NCI-H82 treated with DMSO at 0.1 percent for 48 hours (cell line): ENCODE results near the gene SPATA45.
A peak's percentile ranks its signal among the peaks of the same experiment; 100 is the strongest.
"Not testable (repeated sequence)": the region's sequence is repeated elsewhere in the genome, so short reads cannot be mapped to it uniquely, and the experiment has no call there.

Experiments
- DNase-seq: peaks from one replicate; lab custom pipeline; 2025; ENCODE audit not compliant: unreplicated experiment; lab: John Stamatoyannopoulos, UW

The SPATA45 gene

DNA sequence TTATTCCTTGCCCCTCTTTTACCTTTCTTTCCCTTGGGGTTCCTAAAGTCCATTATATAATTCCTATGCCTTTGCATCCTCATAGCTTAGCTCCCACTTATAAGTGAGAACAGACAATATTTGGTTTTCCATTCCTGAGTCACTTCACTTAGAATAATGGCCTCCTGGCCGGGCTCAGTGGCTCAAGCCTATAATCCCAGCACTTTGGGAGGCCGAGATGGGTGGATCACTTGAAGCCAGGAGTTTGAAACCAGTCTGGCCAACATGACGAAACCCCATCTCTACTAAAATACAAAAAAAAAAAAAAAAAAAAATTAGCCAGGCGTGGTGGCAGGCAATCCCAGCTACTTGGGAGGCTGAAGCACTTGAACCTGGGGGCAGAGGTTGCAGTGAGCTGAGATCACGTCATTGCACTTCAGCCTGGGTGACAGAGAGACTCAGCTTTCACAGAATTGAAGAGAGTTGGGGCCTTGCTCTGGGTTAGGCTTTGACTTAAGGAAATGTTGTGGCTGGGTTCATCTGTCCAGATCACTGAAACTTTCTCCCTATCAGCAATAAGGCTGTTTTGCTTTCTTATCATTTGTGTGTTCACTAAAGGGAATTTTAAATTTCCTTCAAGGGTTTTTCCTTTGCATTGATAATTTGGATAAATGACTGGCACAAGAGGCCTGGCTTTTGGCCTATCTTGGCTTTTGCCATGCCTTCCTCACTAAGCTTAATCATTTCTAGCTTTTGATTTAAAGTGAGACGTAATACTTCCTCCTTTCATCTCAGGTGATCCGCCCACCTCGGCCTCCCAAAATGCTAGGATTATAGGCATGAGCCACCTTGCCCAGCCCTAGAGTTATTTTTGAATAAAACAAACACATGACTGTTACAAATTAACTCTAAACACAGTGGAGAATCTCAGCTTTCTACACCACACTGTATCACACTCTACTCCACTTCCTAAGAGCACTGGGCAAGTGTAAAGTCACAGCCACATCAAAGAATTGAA lies 13.9 kb downstream of the SPATA45 start:
- DNase-seq: not testable (repeated sequence)

DNA sequence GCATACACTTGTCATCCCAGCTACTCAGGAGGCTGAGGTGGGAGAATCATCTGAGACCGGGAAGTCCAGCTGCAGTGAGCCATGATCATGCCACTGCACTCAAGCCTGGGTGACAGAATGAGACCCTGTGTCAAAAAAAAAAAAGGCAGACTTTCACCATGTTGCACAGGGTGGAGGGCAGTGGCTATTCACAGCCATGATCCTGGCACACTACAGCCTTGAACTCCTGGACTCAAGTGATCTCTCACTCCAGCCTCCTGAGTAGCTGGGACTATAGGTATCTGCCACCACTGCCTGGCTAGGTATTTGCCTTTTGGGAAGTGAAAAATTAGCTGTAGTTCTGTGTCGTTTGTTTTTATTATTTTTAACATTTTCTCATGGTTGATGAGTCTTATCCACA lies 19.1 kb downstream of the SPATA45 start:
- DNase-seq: no peak

DNA sequence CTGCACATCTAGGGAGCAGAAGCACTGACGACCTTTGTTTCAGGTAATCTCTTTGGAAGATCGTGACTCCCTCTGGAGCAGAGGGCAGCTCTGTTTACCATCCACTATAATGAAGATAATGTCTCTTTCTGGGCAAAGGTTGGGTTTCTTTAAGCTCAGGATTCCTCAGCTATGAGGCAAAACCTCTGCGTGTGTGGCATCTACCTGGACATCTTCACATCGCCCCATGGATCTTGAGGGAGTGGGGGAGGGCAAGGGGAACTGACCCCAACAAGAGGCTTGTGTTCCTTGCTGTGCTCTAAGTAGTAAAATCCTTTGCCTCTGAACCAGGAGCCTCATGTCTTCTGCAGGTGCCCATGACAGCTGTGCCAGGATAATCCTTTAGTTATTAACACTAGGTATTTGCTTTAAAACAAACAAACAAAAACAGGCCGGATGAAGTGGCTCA lies 19.6 kb downstream of the SPATA45 start:
- peak; percentile 96 for DNase-seq

DNA sequence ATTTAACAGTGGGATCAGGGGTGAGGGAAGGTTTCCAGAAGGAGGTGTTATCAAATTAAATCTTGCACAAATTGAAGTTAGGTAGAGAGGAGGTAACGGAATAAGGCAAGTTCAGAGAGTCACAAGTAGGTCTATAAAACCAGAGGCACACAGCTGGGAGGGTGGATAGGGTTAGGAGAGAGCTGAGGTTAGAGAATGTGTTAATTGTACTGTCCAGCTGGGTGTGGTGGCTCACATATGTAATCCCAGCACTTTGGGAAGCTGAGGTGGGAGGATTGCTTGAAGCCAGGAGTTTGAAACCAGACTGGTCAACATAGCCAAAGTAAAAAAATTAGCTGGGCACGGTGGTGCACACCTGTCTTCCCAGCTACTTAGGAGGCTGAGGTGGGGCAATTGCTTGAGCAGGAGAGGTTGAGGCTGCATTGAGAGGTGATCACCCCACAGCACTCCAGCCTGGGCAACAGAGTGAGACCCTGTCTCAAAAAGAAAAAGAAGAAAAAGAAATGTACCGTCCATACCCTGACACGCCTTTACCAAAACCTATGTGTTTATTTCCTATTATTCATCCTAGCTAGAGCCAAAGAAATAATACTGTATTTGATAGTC lies 20.2 kb downstream of the SPATA45 start:
- no peak for DNase-seq

DNA sequence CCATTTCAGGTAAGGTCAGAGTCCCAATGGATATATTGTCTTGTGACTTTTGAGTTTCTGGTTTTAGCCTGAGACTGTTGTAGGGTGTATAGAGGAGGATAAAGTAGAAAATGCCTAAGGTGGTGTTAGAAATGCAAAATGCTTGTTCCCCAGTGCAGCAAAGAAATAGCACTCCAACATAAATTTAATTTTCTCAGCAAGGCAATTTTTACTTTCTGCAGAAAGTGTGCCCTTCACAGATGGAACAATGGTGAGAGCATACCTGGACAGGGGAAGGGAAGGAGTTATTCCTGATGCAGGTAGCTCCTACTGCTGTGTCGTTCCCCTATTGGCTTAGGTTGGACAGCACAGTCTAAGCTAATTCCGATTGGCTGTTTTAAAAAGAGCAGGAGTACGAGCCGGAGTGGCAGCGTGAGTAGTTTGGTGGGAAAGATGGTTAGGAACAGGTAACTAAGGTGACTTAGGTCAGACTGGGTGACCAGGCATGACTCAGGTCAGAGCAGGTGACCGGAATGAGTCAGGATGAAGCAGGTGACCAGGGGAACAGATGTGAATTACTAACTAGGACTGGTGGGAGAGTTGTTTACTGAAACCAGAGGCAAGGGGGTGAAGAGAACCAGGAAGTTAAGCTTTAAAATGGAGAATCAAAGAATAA lies 21.5 kb downstream of the SPATA45 start:
- DNase-seq: no peak

DNA sequence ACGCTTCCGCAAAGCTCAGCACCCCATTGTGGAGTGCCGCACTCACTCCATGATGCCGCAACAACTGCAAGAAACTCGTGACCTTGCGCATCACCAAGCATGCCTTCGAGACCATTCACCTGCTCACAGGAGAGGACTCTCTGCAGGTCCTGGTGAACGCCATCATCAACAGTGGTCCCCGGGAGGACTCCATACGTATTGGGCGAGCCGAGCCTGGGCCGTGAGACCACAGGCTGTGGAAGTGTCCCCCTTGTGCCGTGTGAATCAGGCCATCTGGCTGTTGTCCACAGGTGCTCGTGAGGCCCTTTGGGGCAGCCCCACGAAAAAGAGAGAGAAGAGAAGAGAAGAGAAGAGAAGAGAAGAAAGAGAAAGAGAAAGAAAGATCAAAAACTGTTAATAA lies 23.2 kb downstream of the SPATA45 start:
- DNase-seq: no peak

DNA sequence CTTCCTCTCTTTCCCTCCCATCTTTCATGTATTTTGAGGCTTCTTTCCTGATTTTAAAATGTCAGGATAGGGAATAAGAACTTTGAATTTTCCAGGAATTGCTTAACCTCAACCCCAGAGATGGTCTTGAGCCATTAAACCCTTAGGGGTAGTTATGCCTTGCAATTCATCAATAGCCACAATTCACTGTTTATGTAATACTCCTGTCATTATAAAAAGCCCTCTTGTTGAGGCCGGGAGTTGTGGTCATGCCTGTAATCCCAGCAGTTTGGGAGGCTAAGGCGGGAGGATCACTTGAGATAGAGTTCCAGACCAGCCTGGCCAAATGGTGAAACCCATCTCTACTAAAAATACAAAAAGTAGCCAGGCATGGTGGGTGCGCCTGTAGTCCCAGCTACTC lies 24.5 kb downstream of the SPATA45 start:
- no peak for DNase-seq

DNA sequence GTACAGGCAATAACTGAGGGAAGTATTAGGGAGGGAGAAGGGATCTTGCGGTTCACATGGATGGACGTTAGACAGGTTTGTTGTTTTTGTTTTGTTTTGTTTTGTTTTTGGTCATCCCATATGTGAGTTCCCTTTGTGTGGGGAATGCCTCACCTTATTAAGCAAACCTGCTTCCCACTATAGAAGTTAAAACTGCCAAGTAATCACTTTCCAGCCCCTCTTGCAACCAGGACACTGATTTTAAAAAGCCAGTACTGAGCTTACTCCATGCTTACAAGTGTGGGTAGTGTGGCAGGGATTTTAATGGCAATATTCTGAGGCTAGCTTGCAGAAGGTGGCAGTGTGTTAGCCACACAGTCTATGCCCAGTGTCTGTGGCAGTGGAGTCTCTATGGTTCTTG lies 26.5 kb downstream of the SPATA45 start:
- DNase-seq: no peak

DNA sequence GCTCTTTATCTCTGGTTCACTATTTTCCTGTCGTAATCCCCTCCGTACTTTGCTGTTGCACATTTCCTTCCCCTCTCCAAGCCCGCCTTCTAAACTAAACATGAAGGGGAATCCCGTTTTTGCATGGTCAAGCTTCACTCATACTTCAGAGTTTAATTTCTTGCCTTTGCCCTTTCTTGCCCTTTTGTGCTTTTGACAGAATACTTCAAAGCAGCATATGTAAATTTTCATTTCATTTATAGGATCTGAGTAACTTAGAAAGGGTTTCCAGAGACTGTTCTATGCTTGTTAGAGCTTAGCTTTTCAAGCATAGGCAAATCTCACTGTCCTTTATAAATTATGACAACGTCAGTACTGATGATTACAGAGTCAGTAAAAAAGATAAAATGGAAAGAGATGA lies 27.7 kb downstream of the SPATA45 start:
- no peak for DNase-seq

DNA sequence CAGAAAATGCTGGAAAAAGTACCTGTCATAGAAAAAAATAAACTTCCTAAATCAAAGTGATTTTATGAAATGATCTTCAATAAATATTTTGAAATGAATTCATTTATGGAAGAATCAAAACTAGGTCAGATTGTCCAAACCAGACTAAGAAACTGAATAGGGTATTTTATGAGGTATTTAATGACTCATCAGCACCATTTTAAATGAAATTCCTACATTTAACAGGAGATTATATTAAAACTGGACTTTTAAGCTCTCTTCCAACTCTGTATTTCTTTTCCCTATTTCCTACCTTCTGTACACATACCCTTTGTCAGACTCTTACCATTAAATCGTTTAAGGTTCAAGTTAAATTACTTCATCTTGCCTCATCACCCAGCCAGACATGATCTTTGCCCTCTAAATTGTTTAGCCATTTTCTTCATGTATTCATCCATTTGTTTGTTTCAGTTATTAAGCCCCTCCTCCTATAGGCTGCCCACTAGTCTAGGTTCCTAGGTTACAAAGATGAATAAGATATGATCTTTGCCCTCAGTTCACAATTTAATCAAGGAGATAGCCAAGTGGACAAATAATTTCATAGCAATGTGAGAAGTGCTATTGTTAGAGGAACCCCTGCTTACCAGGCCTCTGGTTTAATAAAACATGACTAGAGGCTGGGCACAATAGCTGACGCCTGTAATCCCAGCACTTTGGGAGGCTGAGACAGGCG lies 30.7 kb downstream of the SPATA45 start:
- DNase-seq: no peak

DNA sequence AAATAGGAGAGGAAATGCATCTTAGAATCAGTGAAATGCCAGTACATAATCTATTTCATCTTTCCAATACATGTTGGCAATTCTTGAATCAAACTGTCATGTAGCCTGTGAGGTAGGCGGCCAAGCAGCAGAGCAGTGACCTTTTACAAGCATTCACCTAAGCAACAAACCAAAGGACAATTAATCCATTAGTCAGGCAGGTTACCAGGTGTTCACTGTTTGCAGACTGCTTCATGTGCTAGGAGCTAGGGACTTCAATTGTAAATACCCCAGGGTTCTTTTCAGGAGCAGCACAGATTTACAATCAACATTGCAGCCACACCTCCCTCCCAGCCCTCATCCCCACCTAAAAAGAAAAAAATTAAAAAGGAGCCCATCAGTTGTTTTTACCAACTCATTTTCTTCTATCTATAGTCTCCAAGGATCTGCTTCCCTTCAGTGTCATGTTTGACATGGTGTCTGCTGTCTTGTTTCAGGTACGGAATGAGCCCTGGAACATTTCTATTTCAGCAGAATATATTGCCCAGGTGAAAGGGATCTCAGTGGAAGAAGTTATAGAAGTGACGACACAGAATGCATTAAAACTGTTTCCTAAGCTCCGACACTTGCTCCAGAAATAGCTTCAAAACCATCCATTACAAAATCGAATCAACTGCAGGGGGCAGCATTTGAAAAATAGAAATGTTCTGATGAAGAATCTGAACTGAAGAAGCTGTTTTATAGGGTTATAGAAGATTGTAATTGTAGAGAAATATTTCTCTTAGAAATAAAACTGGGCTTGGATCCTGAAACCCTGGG lies 32.7 kb downstream of the SPATA45 start:
- peak; percentile 38 for DNase-seq

DNA sequence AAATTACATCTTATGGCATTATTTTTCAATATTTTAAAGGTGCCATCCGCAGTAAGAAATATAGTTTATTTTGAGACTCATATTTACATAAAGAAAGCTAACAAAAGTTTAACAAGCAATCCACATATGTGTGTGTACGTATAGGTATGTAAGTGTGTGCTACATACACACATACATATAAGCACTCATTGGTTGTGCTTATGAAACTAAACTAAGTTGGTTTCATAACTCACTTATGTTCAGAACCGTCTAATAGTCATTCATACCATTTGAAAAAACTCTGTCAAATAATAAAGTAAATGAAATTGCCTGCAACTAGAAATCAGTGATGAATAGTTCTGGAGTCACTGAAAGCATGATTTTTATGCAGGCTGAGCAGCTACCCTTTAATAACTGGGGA lies 41.7 kb downstream of the SPATA45 start:
- no peak for DNase-seq

DNA sequence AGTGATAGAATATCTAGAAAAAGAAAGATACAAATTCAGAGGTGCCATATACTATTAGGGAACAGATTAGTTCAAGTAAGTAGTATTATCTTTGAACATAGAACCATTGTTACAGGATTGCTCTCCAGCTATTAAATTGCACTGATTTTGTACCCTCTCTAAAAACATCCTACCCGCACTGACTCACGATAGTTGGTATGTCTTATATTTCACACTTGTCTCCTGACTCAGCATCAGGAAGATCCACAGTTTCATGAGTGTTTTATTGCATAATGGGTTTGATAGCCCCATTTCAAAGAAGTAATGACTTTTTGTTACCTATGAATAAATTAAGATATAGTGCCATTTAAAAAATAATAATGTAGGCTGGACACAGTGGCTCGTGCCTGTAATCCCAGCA lies 49.8 kb downstream of the SPATA45 start:
- no peak for DNase-seq

DNA sequence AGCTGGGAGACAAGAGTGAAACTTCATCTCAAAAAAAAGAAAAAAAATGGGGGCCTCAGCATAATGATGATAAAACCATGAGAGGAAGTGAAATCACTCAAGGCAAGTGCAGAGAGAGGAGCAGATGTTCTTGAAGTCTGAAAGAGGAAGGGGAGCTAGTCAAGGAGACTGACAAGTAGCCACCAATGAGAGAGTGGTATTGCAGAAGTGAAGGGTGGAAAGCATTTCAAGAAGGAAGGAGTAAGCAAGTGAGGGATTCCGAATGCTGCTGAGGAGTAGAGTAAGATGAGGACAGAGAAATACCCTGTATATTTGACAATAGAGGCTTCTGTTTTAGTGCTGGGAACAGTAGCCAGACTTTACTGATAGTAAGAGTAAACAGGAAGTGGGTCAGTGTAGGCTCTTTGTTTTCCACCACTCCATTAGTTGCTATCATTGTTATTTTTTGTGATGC lies 52.9 kb downstream of the SPATA45 start:
- no peak for DNase-seq

DNA sequence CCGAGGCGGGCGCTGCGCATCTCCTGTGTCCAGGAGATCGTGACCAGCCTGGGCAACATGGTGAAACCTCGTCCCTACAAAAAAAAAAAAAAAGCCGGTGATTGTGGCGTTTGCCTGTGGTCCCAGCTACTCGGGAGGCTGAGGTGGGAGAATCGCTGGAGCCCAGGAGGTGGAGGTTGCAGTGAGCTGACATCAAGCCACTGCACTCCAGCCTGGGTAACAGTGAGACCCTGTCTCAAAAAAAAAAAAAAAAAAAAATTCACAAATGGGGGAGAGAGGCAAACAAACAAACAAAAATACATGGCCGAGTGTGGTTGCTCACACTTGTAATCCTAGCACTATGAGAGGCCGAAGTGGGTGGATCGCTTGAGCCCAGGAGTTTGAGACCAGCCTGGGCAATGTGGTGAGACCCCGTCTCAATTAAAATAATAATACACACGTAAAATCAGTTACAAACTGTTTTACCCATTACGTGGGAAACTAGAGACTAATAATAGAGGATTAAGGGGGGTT lies 55.0 kb downstream of the SPATA45 start:
- DNase-seq: no peak

DNA sequence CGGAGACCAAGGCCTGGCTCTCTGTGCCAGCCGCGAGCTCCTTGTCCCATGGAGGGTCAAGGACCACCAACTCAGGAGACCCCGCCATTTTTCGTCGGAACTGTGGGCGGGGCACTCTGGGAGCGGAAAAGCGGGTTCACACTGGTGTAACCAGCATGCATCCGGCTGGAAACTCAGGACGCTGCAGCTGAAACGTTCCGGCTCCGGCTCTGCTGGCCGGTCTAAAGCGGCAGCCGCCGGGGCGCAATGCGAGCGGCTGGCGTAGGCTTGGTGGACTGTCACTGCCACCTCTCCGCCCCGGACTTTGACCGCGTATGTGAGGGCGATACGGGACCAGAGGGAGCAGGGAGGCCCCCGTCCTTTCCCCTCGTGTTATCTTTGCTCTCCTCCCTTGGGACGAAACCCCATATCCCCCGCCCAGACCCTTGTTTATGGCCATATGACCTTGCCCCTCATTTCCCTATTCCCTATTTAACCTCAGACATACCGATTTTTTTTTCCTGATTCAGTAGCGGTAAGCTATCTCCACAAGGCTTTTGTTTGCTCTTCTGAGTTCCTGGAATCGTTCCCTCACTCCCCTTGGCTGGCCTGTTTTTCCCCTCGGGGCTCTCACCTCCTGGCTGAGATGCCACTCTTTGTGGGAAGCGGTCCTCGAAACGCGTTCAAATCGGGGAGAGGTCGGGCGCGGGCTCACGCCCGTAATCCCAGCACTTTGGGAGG lies 55.6 kb downstream of the SPATA45 start, which contains the start of the genes NSL1 and TATDN3:
TSS of gene NSL1 (minus strand) at position 102 of the 720 bp plus-strand sequence. CDS start at position 88, 14 bp downstream.
TSS of gene TATDN3 (plus strand) at position 219 of the 720 bp plus-strand sequence. CDS start at position 247, 28 bp downstream.
- peak; percentile 77 for DNase-seq

DNA sequence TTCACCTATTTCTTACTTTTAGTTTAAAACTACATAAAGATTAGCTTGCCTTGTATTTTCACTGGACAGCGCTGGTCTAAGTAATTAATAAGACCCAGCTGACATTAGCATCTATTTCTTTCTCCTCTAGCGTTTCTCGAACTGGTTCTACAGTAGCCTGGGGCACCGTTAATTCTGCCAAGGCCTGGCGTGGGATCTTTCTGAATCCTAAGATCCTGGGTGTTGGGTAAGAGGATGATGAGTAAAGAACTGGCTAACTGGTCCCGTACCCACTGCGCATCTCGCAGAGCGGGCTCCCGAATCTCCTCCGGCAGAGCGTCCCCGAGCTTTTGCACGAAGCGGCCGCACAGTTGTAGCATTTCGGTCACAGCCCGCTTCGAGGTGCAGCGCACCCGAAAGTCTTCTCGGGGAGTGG lies 56.2 kb downstream of the SPATA45 start:
- no peak for DNase-seq

DNA sequence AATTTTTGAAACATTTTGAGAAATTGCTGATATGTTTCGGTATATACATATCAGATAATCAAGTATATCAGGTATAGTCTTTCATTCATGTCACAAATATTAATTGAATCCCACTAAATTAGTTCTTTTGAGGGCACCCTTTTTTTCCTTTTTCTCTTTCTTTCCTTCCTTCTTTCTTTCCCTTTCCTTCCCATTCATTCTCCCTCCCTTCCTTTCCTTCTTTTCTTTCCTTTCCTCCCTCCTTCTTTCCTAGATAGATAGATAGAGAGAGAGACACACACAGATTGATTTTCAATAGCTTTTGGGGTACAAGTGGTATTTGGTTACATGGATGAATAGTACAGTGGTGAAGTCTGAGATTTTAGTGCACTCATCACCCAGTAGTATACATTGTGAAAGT lies 61.6 kb downstream of the SPATA45 start:
- DNase-seq: no peak

DNA sequence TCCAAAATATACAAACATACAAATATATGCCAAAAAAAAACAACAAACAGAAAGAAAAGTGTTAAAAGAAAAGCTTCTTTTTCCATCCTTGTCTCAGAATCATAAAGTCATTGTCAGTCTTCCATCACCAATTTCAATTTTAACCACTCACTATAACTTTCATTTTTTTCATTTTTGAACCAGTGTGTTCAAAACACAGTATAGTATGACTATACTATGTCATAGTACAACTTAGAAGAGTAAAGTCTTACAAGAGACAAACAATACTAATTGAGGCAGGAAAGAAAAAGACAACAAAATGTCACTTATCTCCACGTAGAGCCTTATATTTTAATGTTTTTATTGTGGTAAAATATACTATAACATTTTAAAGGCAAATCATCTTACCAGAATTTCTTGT lies 63.5 kb downstream of the SPATA45 start:
- DNase-seq: no peak
